Measurements from ENCODE around the gene KIFC1.

Gene KIFC1

DNA sequence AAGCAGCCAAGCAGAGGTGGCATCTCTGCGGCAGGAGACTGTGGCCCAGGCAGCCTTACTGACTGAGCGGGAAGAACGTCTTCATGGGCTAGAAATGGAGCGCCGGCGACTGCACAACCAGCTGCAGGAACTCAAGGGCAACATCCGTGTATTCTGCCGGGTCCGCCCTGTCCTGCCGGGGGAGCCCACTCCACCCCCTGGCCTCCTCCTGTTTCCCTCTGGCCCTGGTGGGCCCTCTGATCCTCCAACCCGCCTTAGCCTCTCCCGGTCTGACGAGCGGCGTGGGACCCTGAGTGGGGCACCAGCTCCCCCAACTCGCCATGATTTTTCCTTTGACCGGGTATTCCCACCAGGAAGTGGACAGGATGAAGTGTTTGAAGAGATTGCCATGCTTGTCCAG lies 13.3 kb downstream of the KIFC1 start:
- H3K4me3 ChIP-seq (ENCODE audit: low read length): no peak overlapping the region
- peaks cover 6% of the 10 kb centered on the region; the same call in 1 of the 2 replicates for H3K4me1 ChIP-seq (ENCODE audit: insufficient read depth, low read length)
- H3K9me3 ChIP-seq (ENCODE audit: insufficient read depth, low read depth, low read length): no peaks in the 10 kb centered on the region
- H3K9ac ChIP-seq (ENCODE audit: low read depth, low read length): no peak overlapping the region
- peaks cover 84% of the 10 kb centered on the region for H3K36me3 ChIP-seq (ENCODE audit: insufficient read depth, low read depth, low read length)
- no peak overlapping the region for H3K27ac ChIP-seq (ENCODE audit: low read length)
- H3K27me3 ChIP-seq (ENCODE audit: insufficient read depth, low read length): no peaks in the 10 kb centered on the region

DNA sequence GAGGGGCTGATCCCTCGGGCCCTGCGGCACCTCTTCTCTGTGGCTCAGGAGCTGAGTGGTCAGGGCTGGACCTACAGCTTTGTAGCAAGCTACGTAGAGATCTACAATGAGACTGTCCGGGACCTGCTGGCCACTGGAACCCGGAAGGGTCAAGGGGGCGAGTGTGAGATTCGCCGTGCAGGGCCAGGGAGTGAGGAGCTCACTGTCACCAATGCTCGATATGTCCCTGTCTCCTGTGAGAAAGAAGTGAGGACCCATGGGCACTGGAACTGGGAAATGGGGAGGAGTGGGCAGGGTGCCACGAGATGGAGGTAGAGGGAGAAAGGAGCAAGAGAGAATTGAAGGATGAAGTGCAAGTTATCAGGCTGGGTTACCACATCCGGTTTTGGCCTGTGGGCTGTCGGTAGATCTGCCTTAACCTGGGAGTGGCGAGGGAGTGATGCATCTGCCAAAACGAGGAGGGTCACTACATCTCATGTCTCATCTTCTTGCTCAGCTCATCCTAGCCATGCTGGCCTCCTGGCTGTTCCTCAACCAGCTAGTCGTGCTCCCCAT lies 13.8 kb downstream of the KIFC1 start:
- H3K9ac ChIP-seq (ENCODE audit: low read depth, low read length): no peak overlapping the region
- no peak overlapping the region for H3K4me3 ChIP-seq (ENCODE audit: low read length)
- H3K27ac ChIP-seq (ENCODE audit: low read length): no peak overlapping the region
- H3K9me3 ChIP-seq (ENCODE audit: insufficient read depth, low read depth, low read length): no peaks in the 10 kb centered on the region
- H3K4me1 ChIP-seq (ENCODE audit: insufficient read depth, low read length): peaks cover 6% of the 10 kb centered on the region; the same call in 1 of the 2 replicates
- no peaks in the 10 kb centered on the region for H3K27me3 ChIP-seq (ENCODE audit: insufficient read depth, low read length)
- peaks cover 79% of the 10 kb centered on the region for H3K36me3 ChIP-seq (ENCODE audit: insufficient read depth, low read depth, low read length)

DNA sequence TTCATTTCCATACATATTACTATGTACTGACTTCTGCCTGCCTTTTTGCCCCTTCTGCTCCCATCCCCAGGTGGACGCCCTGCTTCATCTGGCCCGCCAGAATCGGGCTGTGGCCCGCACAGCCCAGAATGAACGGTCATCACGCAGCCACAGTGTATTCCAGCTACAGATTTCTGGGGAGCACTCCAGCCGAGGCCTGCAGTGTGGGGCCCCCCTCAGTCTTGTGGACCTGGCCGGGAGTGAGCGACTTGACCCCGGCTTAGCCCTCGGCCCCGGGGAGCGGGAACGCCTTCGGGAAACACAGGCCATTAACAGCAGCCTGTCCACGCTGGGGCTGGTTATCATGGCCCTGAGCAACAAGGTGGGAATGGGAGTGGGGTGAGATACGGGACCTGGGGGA lies 14.5 kb downstream of the KIFC1 start:
- Histone ChIP-seq H3K27me3 (ENCODE audit: insufficient read depth, low read length) (no peaks in the 10 kb centered on the region), H3K9ac (ENCODE audit: low read depth, low read length) (no peak overlapping the region), H3K27ac (ENCODE audit: low read length) (no peak overlapping the region), H3K4me1 (ENCODE audit: insufficient read depth, low read length) (peaks cover 6% of the 10 kb centered on the region; the same call in 1 of the 2 replicates), H3K9me3 (ENCODE audit: insufficient read depth, low read depth, low read length) (no peaks in the 10 kb centered on the region), H3K4me3 (ENCODE audit: low read length) (no peak overlapping the region), H3K36me3 (ENCODE audit: insufficient read depth, low read depth, low read length) (peaks cover 72% of the 10 kb centered on the region)

DNA sequence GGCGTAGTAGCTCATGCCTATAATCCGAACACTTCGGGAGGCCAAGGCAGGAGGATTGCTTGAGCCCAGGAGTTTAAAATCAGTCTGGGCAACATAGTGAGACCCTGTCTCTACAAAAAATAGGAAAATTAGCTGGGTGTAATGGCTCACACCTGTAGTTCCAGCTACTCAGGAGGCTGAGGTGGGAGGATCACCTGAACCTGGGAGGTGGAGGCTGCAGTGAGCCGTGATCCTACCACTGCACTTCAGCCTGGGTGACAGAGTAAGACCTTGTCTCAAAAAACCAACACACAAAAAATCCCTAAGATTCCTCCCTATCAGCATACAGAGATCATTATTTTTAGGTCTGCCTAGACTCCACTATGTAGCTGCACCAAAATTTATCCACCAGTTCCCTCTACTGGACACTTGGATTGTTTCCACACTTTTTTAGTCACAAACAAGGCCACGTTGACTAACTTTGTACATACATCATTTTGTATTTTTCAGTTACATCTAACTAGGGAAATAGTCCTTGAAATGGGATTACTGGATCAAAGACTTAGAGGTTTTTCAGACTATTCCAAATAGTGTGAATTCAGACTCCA lies 15.6 kb downstream of the KIFC1 start:
- Histone ChIP-seq H3K36me3 (ENCODE audit: insufficient read depth, low read depth, low read length) (peaks cover 64% of the 10 kb centered on the region), H3K27me3 (ENCODE audit: insufficient read depth, low read length) (no peaks in the 10 kb centered on the region), H3K4me1 (ENCODE audit: insufficient read depth, low read length) (peaks cover 10% of the 10 kb centered on the region; the same call in 1 of the 2 replicates), H3K4me3 (ENCODE audit: low read length) (no peak overlapping the region), H3K9ac (ENCODE audit: low read depth, low read length) (no peak overlapping the region), H3K27ac (ENCODE audit: low read length) (no peak overlapping the region), H3K9me3 (ENCODE audit: insufficient read depth, low read depth, low read length) (no peaks in the 10 kb centered on the region)

DNA sequence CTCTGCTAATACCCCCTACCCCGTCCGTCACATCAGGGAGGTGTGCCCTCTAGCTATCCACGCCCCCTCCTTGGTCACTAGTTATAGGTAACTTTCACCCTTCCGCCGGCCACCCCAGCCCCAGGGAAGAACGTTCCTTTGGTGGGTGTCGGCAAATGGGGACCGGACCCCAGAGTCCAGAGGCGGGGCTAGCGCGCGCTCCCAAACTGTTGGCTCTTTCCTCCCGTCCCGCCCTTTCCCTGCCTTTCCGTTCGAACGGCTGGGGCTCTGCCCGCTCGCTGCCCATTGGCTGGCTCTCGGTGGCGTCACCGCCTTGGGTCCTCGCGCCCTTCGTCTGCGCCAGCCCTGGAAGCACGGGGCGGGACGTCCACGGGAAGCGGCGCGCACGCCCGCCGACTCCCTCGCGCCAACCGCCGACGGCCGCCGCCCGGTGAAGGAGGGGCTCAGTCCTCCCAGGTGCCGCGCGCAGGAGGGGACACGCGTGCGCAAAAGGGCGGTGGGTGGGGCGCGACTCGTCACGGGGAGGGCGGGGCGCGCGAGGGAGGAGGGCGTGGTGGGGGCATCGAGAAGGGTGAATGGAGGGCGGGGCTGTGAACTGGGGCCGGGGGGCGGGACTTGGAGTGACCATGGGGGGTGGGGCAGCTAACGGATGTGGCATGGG lies 18.6 kb downstream of the KIFC1 start:
- Histone ChIP-seq H3K36me3 (ENCODE audit: insufficient read depth, low read depth, low read length) (peaks cover 64% of the 10 kb centered on the region), H3K9ac (ENCODE audit: low read depth, low read length) (peak overlapping the region; percentile 82; the same call in 1 of the 2 replicates), H3K4me3 (ENCODE audit: low read length) (peak overlapping the region; percentile 77)

DNA sequence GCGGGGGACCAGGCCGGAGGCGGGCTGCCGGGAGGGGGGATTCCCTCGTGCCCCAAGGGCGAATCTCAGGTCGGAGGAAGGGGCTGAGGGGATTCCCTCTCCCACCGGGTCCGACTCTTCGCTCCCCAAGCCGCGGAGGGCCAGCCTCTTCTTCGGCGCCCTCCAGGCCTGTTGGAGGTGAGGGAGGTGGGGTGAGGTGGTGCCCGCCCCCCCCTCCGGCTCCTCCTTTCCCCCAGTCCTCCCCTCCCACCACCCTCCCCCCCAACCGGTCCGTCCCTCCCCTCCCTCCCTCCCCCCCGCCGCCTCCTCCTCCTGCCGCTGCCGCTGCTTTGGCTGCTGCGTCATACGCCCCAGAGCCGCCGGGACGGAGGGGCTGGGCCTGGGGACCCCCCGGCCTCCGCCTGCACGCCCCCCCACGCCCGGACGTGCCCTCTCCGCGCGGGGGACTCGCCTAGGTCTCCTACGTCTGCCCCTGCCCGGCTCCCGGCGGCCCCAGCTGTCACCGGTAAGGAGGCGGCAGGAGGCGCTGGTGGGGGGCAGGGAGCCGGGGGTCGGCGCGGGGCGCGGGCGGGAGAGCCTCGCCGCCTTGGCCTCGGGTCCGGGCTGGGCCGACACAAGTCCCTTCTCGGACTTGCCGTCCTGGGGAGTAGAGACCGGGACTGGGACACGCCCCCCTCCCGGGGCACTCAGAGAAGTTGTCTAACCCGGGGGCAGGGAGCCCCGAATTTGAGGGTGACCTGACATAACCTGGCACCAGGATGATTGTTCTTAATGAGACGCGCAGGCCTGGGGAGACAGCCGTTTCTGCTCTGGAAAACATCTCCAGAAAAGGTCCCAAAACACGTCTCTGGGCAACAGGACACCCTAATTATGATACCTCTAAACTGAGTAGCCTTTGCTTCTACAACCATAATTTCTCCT lies 19.3 kb downstream of the KIFC1 start, which contains the start of gene PHF1:
Gene PHF1 (plus strand): TSS at position 304 of the 921 bp plus-strand sequence. CDS start 1,250 bp downstream, outside the sequence.
- H3K9me3 ChIP-seq (ENCODE audit: insufficient read depth, low read depth, low read length): no peaks in the 10 kb centered on the region
- H3K27ac ChIP-seq (ENCODE audit: low read length): peak within 1 kb of the TSS; percentile 65
- H3K4me1 ChIP-seq (ENCODE audit: insufficient read depth, low read length): peaks cover 11% of the 10 kb centered on the region; the same call in 1 of the 2 replicates
- peak within 1 kb of the TSS; percentile 92 for H3K4me3 ChIP-seq (ENCODE audit: low read length)
- H3K27me3 ChIP-seq (ENCODE audit: insufficient read depth, low read length): no peaks in the 10 kb centered on the region
- peaks cover 64% of the 10 kb centered on the region for H3K36me3 ChIP-seq (ENCODE audit: insufficient read depth, low read depth, low read length)
- peak within 1 kb of the TSS; percentile 87 for H3K9ac ChIP-seq (ENCODE audit: low read depth, low read length)

More for the DNA sequence above, 18.6 kb downstream of the KIFC1 start:
- Histone ChIP-seq H3K4me1 (ENCODE audit: insufficient read depth, low read length) (peaks cover 10% of the 10 kb centered on the region; the same call in 1 of the 2 replicates), H3K27me3 (ENCODE audit: insufficient read depth, low read length) (no peaks in the 10 kb centered on the region), H3K9me3 (ENCODE audit: insufficient read depth, low read depth, low read length) (no peaks in the 10 kb centered on the region), H3K27ac (ENCODE audit: low read length) (peak overlapping the region; percentile 65)

DNA sequence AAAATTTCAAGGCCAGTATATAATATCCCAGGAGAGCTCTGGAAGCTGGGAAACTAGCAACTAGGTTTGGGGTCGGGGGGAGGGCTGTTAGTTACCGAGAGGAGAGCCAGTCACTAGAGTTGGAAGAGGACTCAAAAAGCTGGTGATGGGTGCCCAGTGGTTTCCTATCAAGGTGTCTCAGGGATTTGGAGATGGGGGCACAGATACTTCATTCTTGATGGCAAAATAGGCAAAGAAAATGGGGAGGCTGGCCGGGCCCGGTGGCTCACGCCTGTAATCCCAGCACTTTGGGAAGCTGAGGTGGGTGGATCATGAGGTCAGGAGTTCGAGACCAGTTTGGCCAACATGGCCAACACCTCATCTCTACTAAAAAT lies 20.0 kb downstream of the KIFC1 start:
- peak overlapping the region; percentile 92 for H3K4me3 ChIP-seq (ENCODE audit: low read length)
- peak overlapping the region; percentile 87; the same call in 1 of the 2 replicates for H3K9ac ChIP-seq (ENCODE audit: low read depth, low read length)
- H3K36me3 ChIP-seq (ENCODE audit: insufficient read depth, low read depth, low read length): peaks cover 62% of the 10 kb centered on the region
- peaks cover 17% of the 10 kb centered on the region; the same call in 1 of the 2 replicates for H3K4me1 ChIP-seq (ENCODE audit: insufficient read depth, low read length)
- H3K27ac ChIP-seq (ENCODE audit: low read length): no peak overlapping the region
- H3K9me3 ChIP-seq (ENCODE audit: insufficient read depth, low read depth, low read length): no peaks in the 10 kb centered on the region
- H3K27me3 ChIP-seq (ENCODE audit: insufficient read depth, low read length): no peaks in the 10 kb centered on the region

DNA sequence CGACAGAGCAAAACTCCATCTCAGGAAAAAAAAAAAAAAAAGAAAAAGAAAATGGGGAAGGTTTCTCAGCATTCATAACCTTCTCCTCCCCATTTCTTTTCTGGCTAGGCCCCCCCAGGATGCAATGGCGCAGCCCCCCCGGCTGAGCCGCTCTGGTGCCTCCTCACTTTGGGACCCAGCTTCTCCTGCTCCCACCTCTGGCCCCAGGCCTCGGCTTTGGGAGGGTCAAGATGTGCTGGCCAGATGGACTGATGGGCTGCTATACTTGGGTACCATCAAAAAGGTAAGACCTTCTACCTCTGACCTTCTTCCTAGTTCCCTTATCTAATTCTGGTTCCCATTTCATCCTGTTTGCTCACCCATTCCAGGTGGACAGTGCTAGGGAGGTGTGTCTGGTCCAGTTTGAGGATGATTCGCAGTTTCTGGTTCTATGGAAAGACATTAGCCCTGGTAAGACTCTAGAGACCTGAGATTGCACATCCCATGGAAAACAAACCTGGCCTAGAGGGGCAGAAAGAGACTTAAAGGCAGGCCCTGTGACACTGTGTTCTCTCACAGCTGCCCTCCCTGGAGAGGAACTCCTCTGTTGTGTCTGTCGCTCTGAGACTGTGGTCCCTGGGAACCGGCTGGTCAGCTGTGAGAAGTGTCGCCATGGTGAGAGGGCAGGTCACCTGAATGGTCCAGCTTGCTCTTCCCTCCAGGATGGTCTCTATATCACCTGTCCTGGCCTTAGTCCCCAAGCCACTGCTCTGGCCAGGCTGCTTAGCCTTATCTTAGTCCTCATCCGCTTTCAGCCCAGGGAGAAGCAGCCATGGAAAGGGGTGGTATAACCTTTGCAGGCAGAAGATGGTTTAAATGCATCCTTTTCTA lies 20.8 kb downstream of the KIFC1 start:
- H3K9me3 ChIP-seq (ENCODE audit: insufficient read depth, low read depth, low read length): no peaks in the 10 kb centered on the region
- H3K27me3 ChIP-seq (ENCODE audit: insufficient read depth, low read length): no peaks in the 10 kb centered on the region
- peaks cover 56% of the 10 kb centered on the region for H3K36me3 ChIP-seq (ENCODE audit: insufficient read depth, low read depth, low read length)
- H3K27ac ChIP-seq (ENCODE audit: low read length): no peak overlapping the region
- peaks cover 18% of the 10 kb centered on the region; the same call in 1 of the 2 replicates for H3K4me1 ChIP-seq (ENCODE audit: insufficient read depth, low read length)
- no peak overlapping the region for H3K9ac ChIP-seq (ENCODE audit: low read depth, low read length)
- H3K4me3 ChIP-seq (ENCODE audit: low read length): no peak overlapping the region

DNA sequence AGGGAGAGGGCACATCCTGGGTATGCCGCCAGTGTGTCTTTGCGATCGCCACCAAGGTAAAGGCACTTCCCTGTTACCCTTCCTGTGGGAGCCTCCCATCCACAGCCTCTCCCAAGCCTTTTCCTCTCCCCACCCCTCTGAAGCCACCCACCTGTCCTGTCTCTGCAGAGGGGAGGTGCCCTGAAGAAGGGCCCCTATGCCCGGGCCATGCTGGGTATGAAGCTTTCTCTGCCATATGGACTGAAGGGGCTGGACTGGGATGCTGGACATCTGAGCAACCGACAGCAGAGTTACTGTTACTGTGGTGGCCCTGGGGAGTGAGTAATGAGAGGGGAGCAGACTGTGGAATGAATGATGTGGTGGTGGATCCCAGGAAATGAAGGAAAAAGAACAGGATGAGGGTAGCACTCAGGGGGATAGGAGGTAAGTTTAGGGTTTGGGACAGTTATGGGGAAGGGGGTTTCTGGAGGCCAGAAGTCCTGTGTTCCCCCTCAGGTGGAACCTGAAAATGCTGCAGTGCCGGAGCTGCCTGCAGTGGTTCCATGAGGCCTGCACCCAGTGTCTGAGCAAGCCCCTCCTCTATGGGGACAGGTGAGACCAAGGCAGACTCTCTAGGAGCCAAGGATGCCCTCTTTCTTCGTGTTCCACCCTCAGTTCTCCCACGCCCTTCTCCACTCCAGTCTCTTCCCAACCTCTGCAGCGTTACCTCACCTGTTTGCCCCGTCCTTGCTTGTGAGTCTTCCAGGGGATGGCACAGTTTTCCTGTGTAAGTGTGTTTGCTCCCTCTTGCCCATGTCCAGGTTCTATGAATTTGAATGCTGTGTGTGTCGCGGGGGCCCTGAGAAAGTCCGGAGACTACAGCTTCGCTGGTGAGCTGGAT lies 21.9 kb downstream of the KIFC1 start:
- Histone ChIP-seq H3K9ac (ENCODE audit: low read depth, low read length) (no peak overlapping the region), H3K4me3 (ENCODE audit: low read length) (no peak overlapping the region), H3K4me1 (ENCODE audit: insufficient read depth, low read length) (peaks cover 19% of the 10 kb centered on the region; the same call in 1 of the 2 replicates), H3K27me3 (ENCODE audit: insufficient read depth, low read length) (no peaks in the 10 kb centered on the region), H3K9me3 (ENCODE audit: insufficient read depth, low read depth, low read length) (no peaks in the 10 kb centered on the region), H3K27ac (ENCODE audit: low read length) (no peak overlapping the region), H3K36me3 (ENCODE audit: insufficient read depth, low read depth, low read length) (peaks cover 45% of the 10 kb centered on the region)

Data from iPS-20b (cell line).